Measurements from ENCODE around the gene SMIM24. TPM values are rescaled to one million over a fixed set of nuclear protein-coding genes. Genes with fewer than 3 reads are reported as not detected.
A peak's percentile ranks its signal among the peaks of the same experiment; 100 is the strongest.

Gene SMIM24
- total and polyA plus RNA-seq, 2 experiments from 2014 or later, result 5.0 to 21.5 TPM

GRCh38 chr19:3499738-3500428 is 19.6 kb upstream of the SMIM24 start:
- TF ChIP-seq CREB1 (CRISPR knock-in tag; IDR thresholded peaks at IDR 0.05; ENCODE audit: low read depth) (no peak), ZNF114 (CRISPR knock-in tag; IDR thresholded peaks at IDR 0.05) (no peak), STAT1 (IDR thresholded peaks at IDR 0.05; ENCODE audit: unreplicated experiment) (no peak), CTCF (conservative IDR thresholded peaks at IDR 0.05; ENCODE audit: low read depth in 2 of 2) (no peak), JUNB (IDR thresholded peaks at IDR 0.05; ENCODE audit: unreplicated experiment) (no peak), ETS1 (IDR thresholded peaks at IDR 0.05) (no peak), EZH2 (IDR thresholded peaks at IDR 0.05; ENCODE audit: low read depth, unreplicated experiment) (no peak), POLR2AphosphoS5 (IDR thresholded peaks at IDR 0.05; ENCODE audit: low read depth) (no peak), EZH2phosphoT487 (IDR thresholded peaks at IDR 0.05; ENCODE audit: unreplicated experiment) (no peak), ZNF331 (CRISPR knock-in tag; IDR thresholded peaks at IDR 0.05; ENCODE audit: low read depth) (no peak), ZNF462 (CRISPR knock-in tag; IDR thresholded peaks at IDR 0.05) (no peak), NANOG (IDR thresholded peaks at IDR 0.05; ENCODE audit: borderline replicate concordance) (no peak), REST (IDR thresholded peaks at IDR 0.05; ENCODE audit: unreplicated experiment) (no peak)
- H3K4me3 ChIP-seq, result peak overlapping the region; percentile 99
- Mint-ChIP-seq H3K27ac (peak overlapping the region; percentile 100), H3K36me3 (ENCODE audit: low read depth) (peaks cover 32% of the 10 kb centered on the region), H3K4me1 (peaks cover 13% of the 10 kb centered on the region), H3K9me3 (peaks cover 4% of the 10 kb centered on the region; the same call in 1 of the 3 replicates), H3K27me3 (ENCODE audit: insufficient read depth, low read depth, poor library complexity) (peaks cover 5% of the 10 kb centered on the region), H3K4me3 (peak overlapping the region; percentile 87)
- no peaks in the 10 kb centered on the region for H3K27me3 ChIP-seq (ENCODE audit: insufficient read depth)
- no peaks in the 10 kb centered on the region for H3K9me2 ChIP-seq (ENCODE audit: insufficient read depth)
- peaks cover 5% of the 10 kb centered on the region; the same call in 1 of the 2 replicates for H4K20me1 ChIP-seq (replicated peaks; ENCODE audit: insufficient read depth)
- peak overlapping the region; percentile 92 for H3K4me2 ChIP-seq
- peak; percentile 42 for DNase-seq (ENCODE audit: low spot score)
- H3K79me2 ChIP-seq (replicated peaks; ENCODE audit: insufficient read depth), result peaks cover 27% of the 10 kb centered on the region
- ATAC-seq, result peak; percentile 30
- H3K27ac ChIP-seq (ENCODE audit: low read depth), result peak overlapping the region; percentile 86
- H3K4me1 ChIP-seq (ENCODE audit: insufficient read depth), result peaks cover 12% of the 10 kb centered on the region
- H3F3A ChIP-seq (replicated peaks; ENCODE audit: low read depth), result 0 out of 2 replicates have a peak, but pooled peaks cover 7% of the 10 kb centered on the region
- H2AFZ ChIP-seq, result peak overlapping the region; percentile 1; the same call in 1 of the 2 replicates
- H3K36me3 ChIP-seq (ENCODE audit: insufficient read depth), result peaks cover 5% of the 10 kb centered on the region; the same call in 1 of the 2 replicates

Data from GM23338 (cell line).